Thymus (tissue), 11 donors: ENCODE data around the gene PRRC2B. TPM values are rescaled to one million over a fixed set of nuclear protein-coding genes. Genes with fewer than 3 reads are reported as not detected.

Experiments used
- DNase-seq, 9 donors: peaks; one replicate each; pipeline ENCODE4 v3.0.0-alpha.2; 2013; ENCODE audit warnings: low spot score in 9 of 9, low read depth in 6 of 9, missing footprints in 1 of 9
- H3K27ac ChIP-seq, 2 donors: one replicate each; pipeline ENCODE4 v1.5.1; 2013; ENCODE audit warnings: control low read depth in 1 of 2, low read depth in 1 of 2, low read length in 1 of 2, mild to moderate bottlenecking in 1 of 2, moderate library complexity in 1 of 2
- H3K27me3 ChIP-seq, 2 donors: one replicate each; pipeline ENCODE4 v1.5.1; 2013; ENCODE audit warnings: low read length in 1 of 2; ENCODE audit not compliant: control insufficient read depth in 2 of 2, insufficient read depth in 1 of 2
- H3K36me3 ChIP-seq, 2 donors: one replicate each; pipeline ENCODE4 v1.5.1; 2013; ENCODE audit warnings: low read length in 1 of 2, mild to moderate bottlenecking in 1 of 2, moderate library complexity in 1 of 2; ENCODE audit not compliant: control insufficient read depth in 2 of 2, insufficient read depth in 2 of 2
- H3K4me1 ChIP-seq, 2 donors: one replicate each; pipeline ENCODE4 v1.5.1; 2013; ENCODE audit warnings: low read length in 2 of 2; ENCODE audit not compliant: control insufficient read depth in 2 of 2, insufficient read depth in 2 of 2
- H3K4me3 ChIP-seq, 2 donors: one replicate each; pipeline ENCODE4 v1.5.1; 2013; ENCODE audit warnings: low read length in 2 of 2, control low read depth in 1 of 2, mild to moderate bottlenecking in 1 of 2
- H3K9me3 ChIP-seq, 2 donors: one replicate each; pipeline ENCODE4 v1.5.1; 2013; ENCODE audit warnings: low read length in 1 of 2, mild to moderate bottlenecking in 1 of 2; ENCODE audit not compliant: control insufficient read depth in 2 of 2, insufficient read depth in 1 of 2
- WGBS: extraction: QIAGEN DNeasy Blood & Tissue Kit; methylation state at CpG from one replicate; pipeline ENCODE4 v1.1.7; 2013; 5-methylcytosine and 5-hydroxymethylcytosine counted together
- polyA plus RNA-seq: library from polyadenylated mRNA; stranded (reverse); fragments of 200-250 nt; gene quantifications from one replicate; pipeline ENCODE4 v1.2.3, GENCODE V29; 2013
- total RNA-seq: library from RNA; stranded (reverse); fragments of 120-200 nt; gene quantifications from one replicate; pipeline ENCODE4 v1.2.4, GENCODE V29; 2013
- donor health status: healthy.

PRRC2B gene
- total and polyA plus RNA-seq, 2 donors: 23.0 to 73.5 TPM

DNA sequence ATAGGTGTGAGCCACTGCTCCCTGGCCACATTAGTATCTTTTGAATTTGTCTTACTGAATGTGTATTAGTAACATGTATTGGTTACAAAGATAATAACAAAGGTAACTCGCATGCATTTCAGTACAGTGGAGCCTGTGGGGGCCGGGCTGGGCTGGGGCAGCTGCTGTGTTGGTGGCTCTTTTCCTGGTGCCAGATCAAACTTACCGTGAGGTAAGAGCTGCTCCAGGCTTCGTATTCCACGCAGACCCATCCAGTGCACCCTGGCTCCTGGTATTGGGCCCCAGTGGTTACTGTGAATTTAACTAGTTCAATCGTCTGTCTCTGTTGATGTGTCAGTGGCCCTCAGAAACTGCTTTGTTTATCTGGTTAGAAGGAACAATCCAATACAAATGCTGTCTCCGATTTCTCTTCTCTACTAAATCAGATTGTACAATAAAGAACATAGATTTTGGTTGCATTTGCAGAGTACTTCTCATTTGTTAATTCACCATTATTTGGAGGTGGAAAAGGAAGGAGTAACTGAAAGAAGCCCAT is 15.6 kb downstream of the PRRC2B start:
- WGBS: 83% methylated on average over 7 of the region's 7 CpGs
- Histone ChIP-seq H3K9me3 (peaks cover 0 to 7% of the 10 kb centered on the region in 2 donors), H3K27me3 (no peaks in the 10 kb centered on the region), H3K36me3 (peaks cover 3 to 5% of the 10 kb centered on the region in 2 donors), H3K4me3 (no peak overlapping the region), H3K27ac (peak overlapping the region; percentile 13 to 46), H3K4me1 (peaks cover 45 to 61% of the 10 kb centered on the region in 2 donors)
- no peak for DNase-seq

- DNase-seq: peak in 1 of 9 donors; percentile 44
- H3K27me3 ChIP-seq: no peaks in the 10 kb centered on the region
- H3K27ac ChIP-seq: peak overlapping the region; percentile 46 to 59
- WGBS: 60% methylated on average over 7 of the region's 7 CpGs
- peaks cover 0 to 7% of the 10 kb centered on the region in 2 donors for H3K9me3 ChIP-seq
- H3K4me3 ChIP-seq: no peak overlapping the region
- H3K36me3 ChIP-seq: peaks cover 3 to 8% of the 10 kb centered on the region in 2 donors
- H3K4me1 ChIP-seq: peaks cover 43 to 56% of the 10 kb centered on the region in 2 donors
Observed at GRCh38 chr9:131410044-131410491, 16.2 kb downstream of the PRRC2B start.

- Histone ChIP-seq H3K27ac (no peak overlapping the region), H3K36me3 (peaks cover 3 to 8% of the 10 kb centered on the region in 2 donors), H3K9me3 (no peaks in the 10 kb centered on the region), H3K27me3 (no peaks in the 10 kb centered on the region), H3K4me1 (peaks cover 28 to 41% of the 10 kb centered on the region in 2 donors), H3K4me3 (no peak overlapping the region)
- WGBS: 95% methylated on average over 15 of the region's 15 CpGs
- DNase-seq: no peak
Observed at GRCh38 chr9:131411719-131412681, 18.1 kb downstream of the PRRC2B start.

DNA sequence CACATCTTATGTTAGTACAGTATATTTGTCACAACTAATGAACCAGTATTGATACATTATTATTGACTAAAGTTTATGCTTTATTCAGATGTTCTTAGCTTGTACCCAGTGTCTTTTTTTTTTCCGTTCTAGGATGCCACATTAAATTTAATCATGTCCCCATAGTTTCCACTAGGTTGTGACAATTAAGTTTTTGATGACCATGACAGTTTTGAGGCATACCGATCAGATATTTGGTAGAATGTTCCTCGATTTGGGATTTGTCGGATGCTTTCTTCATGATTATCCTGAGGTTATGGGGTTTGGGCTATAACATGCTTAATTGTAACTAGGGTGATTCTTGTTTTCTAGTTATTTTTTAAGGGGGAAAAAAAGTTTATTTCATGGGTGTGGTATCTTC is 22.6 kb downstream of the PRRC2B start:
- no peak for DNase-seq
- 97% methylated on average over 4 of the region's 4 CpGs for WGBS
- Histone ChIP-seq H3K27ac (no peak overlapping the region), H3K4me3 (no peak overlapping the region), H3K4me1 (peaks cover 29 to 53% of the 10 kb centered on the region in 2 donors), H3K27me3 (no peaks in the 10 kb centered on the region), H3K9me3 (no peaks in the 10 kb centered on the region), H3K36me3 (peaks cover 10 to 27% of the 10 kb centered on the region in 2 donors)

DNA sequence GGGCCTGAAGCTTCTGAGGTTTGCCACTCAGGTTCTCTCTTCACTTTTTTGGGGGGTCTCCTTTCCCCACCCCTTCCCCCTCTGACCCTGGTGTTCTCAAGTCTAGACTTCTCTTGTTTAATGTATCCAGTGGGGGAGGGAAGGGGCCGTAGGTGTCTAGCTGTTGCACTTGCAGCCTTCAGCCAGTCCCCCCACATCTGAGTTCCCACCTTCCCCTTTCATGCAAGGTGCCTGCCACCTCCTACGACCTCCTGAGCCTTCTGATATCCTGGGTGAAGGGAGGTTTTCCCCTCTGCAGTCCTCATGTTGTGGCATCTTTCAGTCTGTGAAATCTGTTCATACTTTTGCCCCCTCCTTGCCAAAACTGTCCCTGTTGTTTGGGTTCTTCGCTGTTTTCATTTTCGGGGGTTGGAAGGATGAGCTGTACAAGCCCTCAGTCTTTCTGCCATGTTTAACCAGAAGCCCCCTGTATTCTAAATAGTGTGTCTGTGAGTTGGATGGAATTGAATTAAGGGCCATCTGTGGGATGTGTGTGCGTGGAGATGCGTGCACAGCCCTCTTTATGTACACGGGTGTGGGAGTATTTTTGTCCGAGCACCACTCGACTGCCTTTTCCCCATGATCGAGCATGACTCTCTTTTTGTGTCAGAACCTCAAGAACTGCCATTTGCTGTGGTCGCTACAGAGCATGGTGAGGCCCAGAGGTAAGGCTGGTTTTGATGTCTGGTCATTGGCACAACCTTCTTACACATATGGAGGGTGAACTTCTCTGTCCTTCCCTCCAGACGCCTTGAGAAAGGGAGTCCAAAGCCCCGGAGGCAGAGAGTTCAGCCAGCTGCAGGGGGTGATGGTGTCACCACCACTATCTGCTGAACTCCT is 23.6 kb downstream of the PRRC2B start:
- WGBS: 72% methylated on average over 13 of the region's 13 CpGs
- no peaks in the 10 kb centered on the region for H3K9me3 ChIP-seq
- H3K36me3 ChIP-seq: peaks cover 10 to 24% of the 10 kb centered on the region in 2 donors
- H3K27me3 ChIP-seq: no peaks in the 10 kb centered on the region
- DNase-seq: no peak
- H3K4me1 ChIP-seq: peaks cover 29 to 50% of the 10 kb centered on the region in 2 donors
- peak overlapping the region; percentile 58 to 77 for H3K27ac ChIP-seq
- no peak overlapping the region for H3K4me3 ChIP-seq

- peak in 1 of 9 donors; percentile 56 for DNase-seq
- peaks cover 14 to 24% of the 10 kb centered on the region in 2 donors for H3K36me3 ChIP-seq
- WGBS: 82% methylated on average over 7 of the region's 7 CpGs
- H3K9me3 ChIP-seq: no peaks in the 10 kb centered on the region
- H3K27ac ChIP-seq: peak overlapping the region; percentile 25 to 77
- H3K4me1 ChIP-seq: peaks cover 30 to 57% of the 10 kb centered on the region in 2 donors
- no peak overlapping the region for H3K4me3 ChIP-seq
- no peaks in the 10 kb centered on the region for H3K27me3 ChIP-seq
Observed at GRCh38 chr9:131418143-131419025, 24.5 kb downstream of the PRRC2B start.

- no peak for DNase-seq
- Histone ChIP-seq H3K27ac (peak overlapping the region in 1 of 2 donors; percentile 55), H3K4me1 (peaks cover 31 to 61% of the 10 kb centered on the region in 2 donors), H3K9me3 (no peaks in the 10 kb centered on the region), H3K27me3 (no peaks in the 10 kb centered on the region), H3K4me3 (no peak overlapping the region), H3K36me3 (peaks cover 17 to 28% of the 10 kb centered on the region in 2 donors)
- 77% methylated on average over 8 of the region's 8 CpGs for WGBS
Observed at GRCh38 chr9:131419026-131419614, 25.2 kb downstream of the PRRC2B start.

GRCh38 chr9:131419716-131420115 is 25.8 kb downstream of the PRRC2B start:
- peaks cover 31 to 61% of the 10 kb centered on the region in 2 donors for H3K4me1 ChIP-seq
- peaks cover 17 to 27% of the 10 kb centered on the region in 2 donors for H3K36me3 ChIP-seq
- no peak overlapping the region for H3K27ac ChIP-seq
- no peak for DNase-seq
- H3K4me3 ChIP-seq: no peak overlapping the region
- no peaks in the 10 kb centered on the region for H3K27me3 ChIP-seq
- WGBS: 91% methylated on average over 12 of the region's 12 CpGs
- no peaks in the 10 kb centered on the region for H3K9me3 ChIP-seq
